OCI-LY7 (cell line): ENCODE results near the gene DHX15. TPM values are rescaled to one million over a fixed set of nuclear protein-coding genes. Genes with fewer than 3 reads are reported as not detected.

ENCODE experiments used
- BruUV-seq: library from RNA; stranded (reverse); fragments of 400-500 nt; replicated peaks from 2 replicates; lab custom pipeline; 2021; lab: Mats Ljungman, UMichigan
- CTCF ChIA-PET: fragments of 300-600 bp; sonication (Branson Sonifier 250); formaldehyde crosslinking; loops from one replicate; lab custom pipeline; 2022; ENCODE audit warnings: antibody characterized with exemption; ENCODE audit not compliant: unreplicated experiment; lab: Charles Lee
- POLR2A ChIA-PET: fragments of 300-600 bp; sonication (Branson Sonifier 250); formaldehyde crosslinking; loops from one replicate; lab custom pipeline; 2022; ENCODE audit warnings: antibody characterized with exemption; lab: Charles Lee
- DNase-seq: peaks from one replicate; pipeline ENCODE4 v3.0.0-alpha.2; 2015; ENCODE audit warnings: low spot score
- H2AFZ ChIP-seq: fragments of 200-600 bp; sonication (generic), shearing (Covaris generic); 2 replicates; pipeline ENCODE4 v1.6.1; 2014; ENCODE audit warnings: mild to moderate bottlenecking, antibody characterized with exemption, low read length, moderate library complexity
- H3K27ac ChIP-seq: fragments of 200-600 bp; sonication (generic); 2 replicates; pipeline ENCODE4 v1.5.1; 2014; ENCODE audit warnings: mixed run types, low read depth, mild to moderate bottlenecking, moderate library complexity, low read length, inconsistent platforms; ENCODE audit not compliant: poor library complexity, severe bottlenecking
- H3K36me3 ChIP-seq: fragments of 200-600 bp; sonication (generic); 2 replicates; pipeline ENCODE4 v1.6.1; 2014; ENCODE audit warnings: mild to moderate bottlenecking, antibody characterized with exemption, low read length, moderate library complexity, mixed read lengths; ENCODE audit not compliant: insufficient read depth
- H3K4me1 ChIP-seq: fragments of 200-600 bp; sonication (generic); 2 replicates; pipeline ENCODE4 v1.5.1; 2014; ENCODE audit warnings: mild to moderate bottlenecking, low read length; ENCODE audit not compliant: insufficient read depth, poor library complexity, severe bottlenecking
- H3K4me2 ChIP-seq: fragments of 200-600 bp; sonication (generic); 2 replicates; pipeline ENCODE4 v1.6.1; 2014; ENCODE audit warnings: mild to moderate bottlenecking, low read length
- H3K4me3 ChIP-seq: fragments of 200-600 bp; sonication (generic); 2 replicates; pipeline ENCODE4 v1.5.1; 2014; ENCODE audit warnings: mild to moderate bottlenecking, low read depth, low read length; ENCODE audit not compliant: poor library complexity, severe bottlenecking
- H3K79me2 ChIP-seq: fragments of 200-600 bp; sonication (generic); 2 replicates; pipeline ENCODE4 v1.6.1; 2016; ENCODE audit warnings: low read depth, mild to moderate bottlenecking, low read length, moderate library complexity, mixed read lengths; ENCODE audit not compliant: insufficient read depth
- H3K9me2 ChIP-seq: fragments of 200-600 bp; sonication (generic); 2 replicates; pipeline ENCODE4 v1.6.1; 2016; ENCODE audit warnings: mild to moderate bottlenecking, low read length, mixed read lengths; ENCODE audit not compliant: insufficient read depth
- H3K9me3 ChIP-seq: fragments of 200-600 bp; sonication (generic); 2 replicates; pipeline ENCODE4 v1.6.1; 2014; ENCODE audit warnings: mild to moderate bottlenecking, mixed run types, low read length, mixed read lengths
- H4K20me1 ChIP-seq: fragments of 200-600 bp; sonication (generic); 2 replicates; pipeline ENCODE4 v1.6.1; 2014; ENCODE audit warnings: mild to moderate bottlenecking, antibody characterized with exemption, low read length, moderate library complexity, mixed read lengths; ENCODE audit not compliant: insufficient read depth
- EZH2phosphoT487 ChIP-seq: fragments of 200-600 bp; sonication (generic); IDR thresholded peaks from 2 replicates; pipeline ENCODE4 v1.6.1; 2018; ENCODE audit warnings: low read depth, borderline replicate concordance, mild to moderate bottlenecking, mixed run types, antibody characterized with exemption, low read length, moderate library complexity, mixed read lengths
- intact Hi-C: fragments of 100-400 bp; cut with micrococcal nuclease; formaldehyde crosslinking; loops from one replicate; pipeline ENCODE4 v1.10.0; 2022; ENCODE audit not compliant: unreplicated experiment
- total RNA-seq, 2 experiments: library from RNA; depleted of rRNA in 1 of 2; stranded (reverse); fragments of >200 nt in 1 of 2; shearing (Covaris generic) in 1 of 2; gene quantifications; 2 replicates each; pipeline ENCODE4 v1.2.3, GENCODE V29; 2014 to 2022
- TF ChIP-seq, protein P1 (sequence below): fragments of 200-600 bp; sonication (generic); conservative IDR thresholded peaks from 2 replicates; pipeline ENCODE4 v1.5.1; 2014; ENCODE audit warnings: mild to moderate bottlenecking, antibody characterized with exemption, low read length, moderate library complexity, mixed read lengths

DHX15 gene
- total RNA-seq, 2 experiments from 2014 or later = 189 to 237 TPM

DNA sequence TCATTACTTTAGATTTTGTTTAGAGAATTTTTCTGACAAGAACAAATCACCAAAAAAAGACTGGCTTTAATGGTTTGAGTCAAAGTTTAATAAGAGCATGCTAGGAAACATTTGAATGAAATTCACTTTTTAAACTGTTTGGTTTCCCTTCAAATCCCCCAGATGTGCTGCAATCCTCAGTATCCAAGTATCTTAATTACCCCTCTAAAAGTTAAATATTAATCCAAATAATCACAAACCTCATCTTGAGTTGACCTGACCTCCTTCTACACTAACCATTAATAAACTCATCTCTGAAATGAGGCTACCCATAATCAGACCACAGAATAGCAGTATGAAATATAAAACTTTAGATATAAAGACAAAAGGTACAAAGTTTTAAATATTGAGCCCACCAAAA lies 10.1 kb downstream of the DHX15 start:
- no peaks in the 10 kb centered on the region for H3K9me3 ChIP-seq
- TF ChIP-seq, protein P1, sequence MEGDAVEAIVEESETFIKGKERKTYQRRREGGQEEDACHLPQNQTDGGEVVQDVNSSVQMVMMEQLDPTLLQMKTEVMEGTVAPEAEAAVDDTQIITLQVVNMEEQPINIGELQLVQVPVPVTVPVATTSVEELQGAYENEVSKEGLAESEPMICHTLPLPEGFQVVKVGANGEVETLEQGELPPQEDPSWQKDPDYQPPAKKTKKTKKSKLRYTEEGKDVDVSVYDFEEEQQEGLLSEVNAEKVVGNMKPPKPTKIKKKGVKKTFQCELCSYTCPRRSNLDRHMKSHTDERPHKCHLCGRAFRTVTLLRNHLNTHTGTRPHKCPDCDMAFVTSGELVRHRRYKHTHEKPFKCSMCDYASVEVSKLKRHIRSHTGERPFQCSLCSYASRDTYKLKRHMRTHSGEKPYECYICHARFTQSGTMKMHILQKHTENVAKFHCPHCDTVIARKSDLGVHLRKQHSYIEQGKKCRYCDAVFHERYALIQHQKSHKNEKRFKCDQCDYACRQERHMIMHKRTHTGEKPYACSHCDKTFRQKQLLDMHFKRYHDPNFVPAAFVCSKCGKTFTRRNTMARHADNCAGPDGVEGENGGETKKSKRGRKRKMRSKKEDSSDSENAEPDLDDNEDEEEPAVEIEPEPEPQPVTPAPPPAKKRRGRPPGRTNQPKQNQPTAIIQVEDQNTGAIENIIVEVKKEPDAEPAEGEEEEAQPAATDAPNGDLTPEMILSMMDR = no peak
- TF ChIP-seq EZH2phosphoT487 = no peak
- no TSS peak for BruUV-seq
- peaks cover 100% of the 10 kb centered on the region for H3K79me2 ChIP-seq
- H4K20me1 ChIP-seq = peaks cover 79% of the 10 kb centered on the region
- peaks cover 22% of the 10 kb centered on the region for H3K4me1 ChIP-seq
- ChIA-PET POLR2A (interaction anchor here (1.2 to 3.2 kb wide), 2 partner anchors 9 to 11 kb away, joined by 6 to 16 read pairs; partner anchors contain the start of gene DHX15), CTCF (interaction anchor here (0.6 kb wide), 1 partner anchor 11 kb away, joined by 3 read pairs; no protein-coding TSS in a partner anchor)
- no peak overlapping the region for H3K4me2 ChIP-seq
- H2AFZ ChIP-seq = no peak overlapping the region
- no peak for DNase-seq
- no peaks in the 10 kb centered on the region for H3K9me2 ChIP-seq
- no peak overlapping the region for H3K27ac ChIP-seq
- intact Hi-C loops = no loop called here
- peaks cover 100% of the 10 kb centered on the region for H3K36me3 ChIP-seq
- H3K4me3 ChIP-seq = no peak overlapping the region

DNA sequence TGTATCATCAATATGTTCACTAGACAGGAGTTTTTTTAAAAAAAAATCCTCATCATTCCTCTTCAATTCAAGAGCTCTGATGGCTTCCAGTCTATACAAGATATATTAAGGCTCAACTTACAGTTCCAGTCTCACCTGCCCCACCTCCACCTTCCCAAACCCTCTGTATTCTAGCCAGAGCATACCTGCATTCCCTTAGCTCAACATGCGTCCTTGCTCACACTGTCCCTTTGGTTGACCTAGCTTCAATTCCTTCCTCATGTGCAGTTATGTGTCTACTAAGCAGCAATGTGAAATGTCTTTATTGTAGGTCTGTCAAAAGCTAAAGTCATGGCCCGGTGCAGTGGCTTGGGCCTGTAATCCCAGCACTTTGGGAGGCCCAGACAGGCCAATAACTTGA lies 10.8 kb downstream of the DHX15 start:
- peaks cover 100% of the 10 kb centered on the region for H3K79me2 ChIP-seq
- H3K9me2 ChIP-seq = no peaks in the 10 kb centered on the region
- H3K4me3 ChIP-seq = no peak overlapping the region
- peaks cover 2% of the 10 kb centered on the region; the same call in 1 of the 2 replicates for H3K9me3 ChIP-seq
- no peak for DNase-seq
- POLR2A ChIA-PET = interaction anchor here (1.2 to 3.2 kb wide), 3 partner anchors 9 to 39 kb away, joined by 3 to 16 read pairs (median 6); partner anchors contain the start of gene DHX15
- H3K4me2 ChIP-seq = no peak overlapping the region
- CTCF ChIA-PET = interaction anchor here (0.6 kb wide), 1 partner anchor 10 kb away, joined by 3 read pairs; no protein-coding TSS in a partner anchor
- peaks cover 99% of the 10 kb centered on the region for H3K36me3 ChIP-seq
- no peak overlapping the region for H3K27ac ChIP-seq
- TF ChIP-seq, protein P1 = no peak
- H3K4me1 ChIP-seq = peaks cover 15% of the 10 kb centered on the region
- H4K20me1 ChIP-seq = peaks cover 75% of the 10 kb centered on the region
- intact Hi-C loops = no loop called here
- no peak overlapping the region for H2AFZ ChIP-seq
- BruUV-seq = no TSS peak

DNA sequence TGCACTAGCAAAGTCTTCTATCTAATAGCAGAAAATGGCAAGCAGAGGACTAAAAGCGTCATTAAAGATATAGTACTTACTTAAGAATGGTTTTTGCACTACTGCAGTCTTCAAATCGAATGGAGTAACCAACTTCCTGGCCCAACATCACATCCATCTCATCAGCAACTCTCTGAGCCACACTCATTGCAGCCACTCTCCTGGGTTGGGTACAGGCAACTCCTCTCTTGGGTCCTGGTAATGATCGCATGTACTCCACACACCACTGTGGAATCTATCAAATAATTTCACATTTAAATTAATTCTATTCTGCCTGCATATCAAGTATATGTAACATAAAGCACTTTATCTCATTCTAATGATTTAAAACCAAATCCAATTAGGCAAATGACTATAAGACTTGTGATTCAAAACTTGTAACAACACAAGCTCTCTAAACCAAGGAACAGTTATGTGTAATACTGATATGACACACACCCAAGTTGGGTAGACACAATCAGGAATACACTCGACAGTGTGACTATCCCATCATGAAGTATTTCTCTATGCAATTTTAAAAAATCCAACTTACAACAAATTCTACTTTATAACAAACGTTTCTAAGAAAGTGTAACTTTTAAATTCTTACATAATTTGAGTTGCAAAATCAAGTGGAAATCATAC lies 13.6 kb downstream of the DHX15 start:
- intact Hi-C loops = no loop called here
- H3K9me2 ChIP-seq = no peaks in the 10 kb centered on the region
- ChIA-PET CTCF (no interaction called here), POLR2A (interaction anchor here (0.6 to 2.0 kb wide), 3 partner anchors 11 to 85 kb away, joined by 4 to 7 read pairs (median 4); no protein-coding TSS in a partner anchor)
- no peak overlapping the region for H2AFZ ChIP-seq
- BruUV-seq = no TSS peak
- DNase-seq = no peak
- peaks cover 100% of the 10 kb centered on the region for H3K79me2 ChIP-seq
- no peak overlapping the region for H3K27ac ChIP-seq
- H3K4me2 ChIP-seq = no peak overlapping the region
- TF ChIP-seq EZH2phosphoT487 = no peak
- TF ChIP-seq, protein P1 = no peak
- H3K4me3 ChIP-seq = no peak overlapping the region
- H3K4me1 ChIP-seq = peaks cover 5% of the 10 kb centered on the region
- peaks cover 99% of the 10 kb centered on the region for H3K36me3 ChIP-seq
- H3K9me3 ChIP-seq = peaks cover 4% of the 10 kb centered on the region; the same call in 1 of the 2 replicates
- peaks cover 55% of the 10 kb centered on the region for H4K20me1 ChIP-seq
